Bone marrow (tissue), 2 donors: ENCODE measurements around the gene FAM168B.

Source experiments
- DNase-seq, 2 donors: peaks; one replicate each; lab custom pipeline; 2025; lab: John Stamatoyannopoulos, UW

Gene FAM168B

GRCh38 chr2:131022731-131023130, 70.5 kb downstream of the FAM168B start:
- DNase-seq: no peak

GRCh38 chr2:131016826-131017741, 76.2 kb downstream of the FAM168B start:
- no peak for DNase-seq

GRCh38 chr2:131015764-131016163, 77.5 kb downstream of the FAM168B start:
- no peak for DNase-seq

- DNase-seq: no peak
Observed at GRCh38 chr2:131014141-131014540, 79.1 kb downstream of the FAM168B start.

- DNase-seq: no peak
Observed at GRCh38 chr2:131011486-131011885, 81.8 kb downstream of the FAM168B start.

GRCh38 chr2:131010566-131010965, 82.7 kb downstream of the FAM168B start:
- DNase-seq: no peak

GRCh38 chr2:131009713-131010475, 83.4 kb downstream of the FAM168B start:
- no peak for DNase-seq

- DNase-seq: no peak
Observed at GRCh38 chr2:131008967-131009366, 84.3 kb downstream of the FAM168B start.

- no peak for DNase-seq
Observed at GRCh38 chr2:131006561-131006960, 86.7 kb downstream of the FAM168B start.

GRCh38 chr2:131005216-131005935, 87.9 kb downstream of the FAM168B start:
- no peak for DNase-seq

- DNase-seq: no peak
Observed at GRCh38 chr2:131004446-131005209, 88.6 kb downstream of the FAM168B start.

- DNase-seq: no peak
Observed at GRCh38 chr2:130998561-130998960, 94.7 kb downstream of the FAM168B start.
